GM18508 (cell line): Measurements from ENCODE around the gene SURF6.

Experiments
- ATAC-seq: cut with Tn5 transposase; IDR thresholded peaks from one replicate; pipeline ENCODE4 v1.9.1; 2021; ENCODE audit warnings: moderate number of reproducible peaks; ENCODE audit not compliant: insufficient read depth, unreplicated experiment

Gene SURF6

GRCh38 chr9:133368249-133368881 lies 32.4 kb upstream of the SURF6 start:
- no peak for ATAC-seq

GRCh38 chr9:133367778-133368177 lies 31.8 kb upstream of the SURF6 start:
- ATAC-seq, result no peak

- ATAC-seq, result no peak
Measured at GRCh38 chr9:133367221-133367620, 31.2 kb upstream of the SURF6 start.

GRCh38 chr9:133366435-133366834 lies 30.4 kb upstream of the SURF6 start:
- ATAC-seq, result no peak

- ATAC-seq, result no peak
Measured at GRCh38 chr9:133362359-133363044, 26.5 kb upstream of the SURF6 start.

- ATAC-seq, result no peak
Measured at GRCh38 chr9:133361507-133362092, 25.6 kb upstream of the SURF6 start.

- no peak for ATAC-seq
Measured at GRCh38 chr9:133360400-133361393, 24.7 kb upstream of the SURF6 start.

- no peak for ATAC-seq
Measured at GRCh38 chr9:133359399-133360175, 23.6 kb upstream of the SURF6 start.

- no peak for ATAC-seq
Measured at GRCh38 chr9:133357656-133358055, 21.7 kb upstream of the SURF6 start.

- ATAC-seq, result no peak
Measured at GRCh38 chr9:133356391-133357091, 20.6 kb upstream of the SURF6 start, which contains the start of the genes SURF1 and SURF2. TSS of gene SURF1 (minus strand) at chr9:133356487. CDS start at chr9:133356453, 34 bp downstream. TSS of gene SURF2 (plus strand) at chr9:133356550. CDS start at chr9:133356593, 43 bp downstream.

- ATAC-seq, result no peak
Measured at GRCh38 chr9:133355881-133356357, 19.9 kb upstream of the SURF6 start.

- no peak for ATAC-seq
Measured at GRCh38 chr9:133354766-133355165, 18.8 kb upstream of the SURF6 start.

- no peak for ATAC-seq
Measured at GRCh38 chr9:133353548-133353947, 17.6 kb upstream of the SURF6 start.

- no peak for ATAC-seq
Measured at GRCh38 chr9:133352635-133353340, 16.8 kb upstream of the SURF6 start.

- no peak for ATAC-seq
Measured at GRCh38 chr9:133351908-133352634, 16.1 kb upstream of the SURF6 start.

- ATAC-seq, result no peak
Measured at GRCh38 chr9:133351526-133351907, 15.5 kb upstream of the SURF6 start.

GRCh38 chr9:133349965-133350616 lies 14.1 kb upstream of the SURF6 start:
- ATAC-seq, result no peak
